NCI-H2107 treated with DMSO at 0.1 percent for 48 hours (cell line): Measurements from ENCODE around the gene PXDC1.
"Not testable (repeated sequence)": the region's sequence is repeated elsewhere in the genome, so short reads cannot be mapped to it uniquely, and the experiment has no call there.

Experiments
- DNase-seq: peaks from one replicate; lab custom pipeline; 2025; ENCODE audit not compliant: unreplicated experiment; lab: John Stamatoyannopoulos, UW

PXDC1 gene

DNA sequence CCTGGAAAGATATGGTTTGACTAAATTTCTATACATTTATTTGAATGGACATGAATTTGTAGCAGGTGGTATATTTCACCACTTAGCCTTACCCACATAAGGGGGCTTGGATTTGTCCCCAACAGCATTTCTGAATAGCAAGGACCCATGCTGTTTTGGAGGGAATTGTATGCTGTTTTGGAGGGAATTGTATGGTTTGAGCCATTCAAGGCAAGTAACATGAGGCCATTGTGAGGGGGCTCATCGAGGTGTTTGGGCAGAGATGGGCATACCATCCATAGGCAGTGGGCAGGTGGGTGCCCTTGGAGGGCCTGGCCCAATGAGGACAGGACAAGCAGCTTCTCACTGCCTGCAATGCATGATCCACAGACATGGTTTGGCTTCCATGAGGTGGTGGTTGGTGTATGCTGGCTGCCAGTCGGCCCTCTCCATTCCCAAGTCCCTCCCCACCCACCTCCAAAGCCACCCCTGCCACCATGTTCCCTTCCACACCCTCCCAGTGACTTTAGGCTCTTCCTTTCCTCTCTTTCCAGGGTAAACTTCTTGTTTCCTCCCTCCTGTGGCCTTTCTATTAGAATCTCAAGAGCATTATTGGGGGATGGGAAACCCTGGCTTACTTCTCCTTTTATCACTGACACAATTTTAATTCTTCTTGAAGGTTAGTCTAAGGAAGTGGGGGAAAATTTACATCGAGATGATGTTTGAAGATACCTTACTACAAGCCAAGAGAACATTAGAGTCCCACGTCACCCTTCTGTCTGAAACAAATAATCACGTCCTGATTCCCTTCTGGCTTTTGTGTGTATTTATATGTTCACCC, 13.2 kb upstream of the PXDC1 start:
- DNase-seq: no peak

- DNase-seq: no peak
These were observed 11.3 kb upstream of the PXDC1 start for GRCh38 chr6:3762852-3763251.

DNA sequence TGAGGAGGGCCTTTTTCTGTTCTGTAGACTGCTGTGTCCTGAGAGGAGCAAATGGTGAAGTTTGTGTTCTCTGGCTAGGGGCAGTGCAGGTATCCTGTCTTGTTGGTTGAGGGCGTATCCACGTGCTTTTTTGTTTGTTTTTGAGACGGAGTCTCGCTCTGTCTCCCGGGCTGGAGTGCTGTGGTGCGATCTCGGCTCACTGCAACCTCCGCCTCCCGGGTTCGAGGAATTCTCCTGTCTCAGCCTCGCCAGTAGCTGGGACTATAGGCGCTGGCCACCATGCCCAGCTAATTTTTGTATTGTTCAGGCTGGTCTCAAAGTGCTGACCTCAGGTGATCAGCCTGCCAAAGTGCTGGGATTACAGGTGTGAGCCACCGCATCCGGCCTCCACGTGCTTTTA, 10.8 kb upstream of the PXDC1 start:
- no peak for DNase-seq

DNA sequence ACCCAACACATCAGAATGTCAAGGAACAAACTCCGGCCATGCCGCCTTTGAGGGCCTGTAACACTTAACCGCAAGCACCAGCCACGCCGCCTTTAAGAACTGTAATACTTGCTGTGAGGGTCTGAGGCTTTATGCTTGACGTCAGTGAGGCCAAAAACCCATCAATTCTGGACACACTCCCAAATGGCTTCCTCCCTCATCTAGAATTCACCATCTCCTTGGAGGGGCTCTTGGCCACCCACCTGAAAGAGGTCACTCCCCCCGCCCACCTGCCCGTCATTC, 10.4 kb upstream of the PXDC1 start:
- DNase-seq: no peak

DNA sequence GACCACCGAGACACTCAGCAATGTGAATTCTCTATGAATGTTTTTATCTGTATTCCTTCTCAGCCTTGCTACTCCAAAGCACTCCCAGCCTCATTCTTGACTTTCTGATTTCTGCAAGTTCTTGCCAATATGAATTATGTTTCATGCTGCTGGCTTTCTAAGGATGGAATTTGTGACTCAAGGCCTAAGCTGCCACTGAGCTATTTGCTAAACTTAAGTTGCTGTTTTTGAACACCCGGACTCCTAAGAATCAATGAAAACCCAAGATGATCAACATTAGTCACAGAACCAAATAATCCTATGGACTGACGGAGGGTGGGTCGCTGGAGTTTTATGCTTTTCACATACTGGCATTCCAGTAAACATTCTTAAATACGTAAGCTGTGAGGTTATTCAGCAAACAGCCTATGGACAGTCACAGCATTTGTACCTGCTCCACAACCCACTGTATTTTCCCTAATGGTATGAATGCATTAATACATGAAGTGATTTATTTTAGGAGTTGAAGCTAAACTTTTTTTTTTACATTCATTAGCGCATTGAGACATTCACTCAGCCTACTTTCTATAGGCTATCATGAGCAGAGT, 8.2 kb upstream of the PXDC1 start:
- DNase-seq: no peak

DNA sequence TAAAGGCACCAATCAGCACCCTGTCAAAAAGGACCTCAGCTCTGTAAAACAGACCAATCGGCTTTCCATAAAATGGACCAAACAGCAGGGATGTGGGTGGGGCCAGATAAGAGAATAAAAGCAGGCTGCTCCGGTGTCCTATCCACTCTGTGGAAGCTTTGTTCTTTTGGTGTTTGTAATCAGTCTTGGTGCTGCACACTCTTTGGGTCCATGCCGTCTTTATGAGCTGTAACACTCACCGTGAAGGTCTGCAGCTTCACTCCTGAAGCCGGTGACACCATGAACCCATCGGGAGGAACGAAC, 7.3 kb upstream of the PXDC1 start:
- DNase-seq: no peak

GRCh38 chr6:3757998-3758841, 6.7 kb upstream of the PXDC1 start:
- not testable (repeated sequence) for DNase-seq

DNA sequence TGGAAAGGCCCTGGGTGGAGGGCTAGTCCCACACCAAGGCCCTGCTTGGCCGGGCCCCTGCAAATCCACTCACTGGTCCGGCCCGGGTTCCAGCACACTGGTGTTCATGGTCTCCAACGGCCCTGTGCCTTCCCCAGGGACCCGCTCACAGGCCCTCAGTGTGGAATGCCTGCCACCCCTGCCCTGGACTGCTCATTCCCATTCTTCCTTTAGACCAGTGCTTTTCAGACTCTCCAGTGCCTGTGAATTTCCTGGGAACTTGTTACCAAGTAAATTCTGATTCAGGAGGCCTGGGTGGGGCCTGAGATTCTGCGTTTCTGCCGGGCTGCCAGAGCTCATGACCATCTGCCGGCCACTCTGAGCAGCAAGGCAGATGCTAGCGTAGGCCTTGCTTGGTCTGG, 5.7 kb upstream of the PXDC1 start:
- no peak for DNase-seq

DNA sequence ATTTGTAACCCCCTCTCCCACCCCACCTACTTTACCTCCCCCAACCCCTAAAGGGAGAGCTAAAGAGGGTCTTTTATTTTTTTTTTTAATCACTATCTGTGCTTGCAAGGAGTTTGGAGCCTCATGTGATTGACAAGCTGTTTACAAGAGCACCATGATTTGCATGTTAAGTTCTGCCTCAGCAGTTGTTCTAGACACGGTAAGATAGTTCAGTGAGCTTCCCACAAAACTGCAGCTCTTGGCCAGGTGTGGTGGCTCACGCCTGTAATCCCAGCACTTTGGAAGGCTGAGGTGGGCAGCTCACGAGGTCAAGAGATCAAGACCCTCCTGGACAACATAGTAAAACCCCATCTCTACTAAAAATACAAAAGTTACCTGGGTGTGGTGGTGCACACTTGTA, 5.0 kb upstream of the PXDC1 start:
- DNase-seq: no peak

GRCh38 chr6:3755637-3756545, 4.4 kb upstream of the PXDC1 start:
- DNase-seq: peak; percentile 91

DNA sequence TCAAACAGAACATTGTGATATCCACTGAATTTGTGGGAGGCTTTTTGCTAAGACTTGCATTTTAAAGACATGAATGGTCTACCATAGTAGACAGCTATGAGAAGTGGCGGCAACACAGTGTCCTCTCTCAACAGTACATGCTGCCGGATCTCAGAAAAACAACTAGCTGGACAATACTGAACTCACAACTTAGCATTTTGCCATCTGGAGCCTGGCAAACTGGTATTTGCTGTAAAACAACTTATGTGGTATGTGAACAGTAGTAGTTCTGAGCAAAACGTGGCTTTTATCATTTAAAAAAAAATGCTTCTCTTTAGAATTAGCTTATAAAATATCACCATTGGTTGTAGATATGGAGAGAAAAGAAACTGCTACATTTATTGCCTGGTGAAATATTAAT, 3.3 kb upstream of the PXDC1 start:
- no peak for DNase-seq

GRCh38 chr6:3754032-3754725, 2.7 kb upstream of the PXDC1 start:
- not testable (repeated sequence) for DNase-seq

GRCh38 chr6:3753228-3753835, 1.8 kb upstream of the PXDC1 start:
- DNase-seq: no peak

GRCh38 chr6:3752531-3753227, 1.2 kb upstream of the PXDC1 start:
- no peak for DNase-seq

GRCh38 chr6:3751730-3752530, 417 bp upstream of the PXDC1 start:
- no peak for DNase-seq

GRCh38 chr6:3750317-3751076, 1.0 kb downstream of the PXDC1 start:
- DNase-seq: no peak

DNA sequence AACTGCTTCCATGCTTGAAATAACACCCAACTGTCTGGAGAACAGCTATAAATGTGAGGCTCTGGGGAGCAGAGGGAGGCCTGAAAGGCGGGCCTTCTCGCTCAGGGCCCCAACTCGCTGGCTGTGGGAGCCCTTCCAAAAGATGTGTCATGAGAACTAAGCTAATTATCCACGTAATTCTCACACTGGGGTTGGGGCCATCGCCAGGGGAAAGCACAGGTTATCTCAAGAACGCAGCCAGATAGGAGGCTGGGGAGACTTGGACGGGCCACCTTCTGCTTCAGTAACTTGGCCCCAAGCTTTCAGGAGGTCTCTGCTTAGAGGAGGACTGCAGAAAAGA, 1.6 kb downstream of the PXDC1 start:
- no peak for DNase-seq
